Natural killer cell (primary cell): Measurements from ENCODE around the gene ACSL6. TPM values are rescaled to one million over a fixed set of nuclear protein-coding genes. Genes with fewer than 3 reads are reported as not detected.

ENCODE experiments used
- ATAC-seq, 3 donors: fragments of 150-1000 bp in 2 of 3; fragments of 200-7000 bp in 1 of 3; cut with Tn5 transposase; 1 replicate in 1 of 3; 2 replicates in 2 of 3; pipeline ENCODE4 v1.10.0; 2021; ENCODE audit warnings: mild to moderate bottlenecking in 2 of 3, moderate library complexity in 2 of 3
- DNase-seq, 2 donors: peaks; one replicate each; pipeline versions ENCODE4 v3.0.0 to v3.0.0-alpha.2; 2013 to 2021; ENCODE audit warnings: mixed read lengths in 1 of 2
- H3K27ac ChIP-seq: one replicate; pipeline ENCODE4 v1.5.1; 2013; ENCODE audit warnings: mild to moderate bottlenecking, low read length
- H3K27me3 ChIP-seq: one replicate; pipeline ENCODE4 v1.6.1; 2013; ENCODE audit warnings: low read length; ENCODE audit not compliant: control insufficient read depth, insufficient read depth
- H3K36me3 ChIP-seq: one replicate; pipeline ENCODE4 v1.6.1; 2013; ENCODE audit warnings: low read length; ENCODE audit not compliant: control insufficient read depth, insufficient read depth
- H3K4me1 ChIP-seq: one replicate; pipeline ENCODE4 v1.6.1; 2013; ENCODE audit warnings: low read length; ENCODE audit not compliant: control insufficient read depth, insufficient read depth
- H3K4me3 ChIP-seq: one replicate; pipeline ENCODE4 v1.5.1; 2013; ENCODE audit warnings: low read length
- H3K9me3 ChIP-seq: one replicate; pipeline ENCODE4 v1.6.1; 2013; ENCODE audit warnings: low read length; ENCODE audit not compliant: control insufficient read depth, insufficient read depth
- H3K27ac Mint-ChIP-seq, 2 donors: one replicate each; pipeline ENCODE4 v1.8.0; 2022; ENCODE audit warnings: mild to moderate bottlenecking in 2 of 2, mixed read lengths in 2 of 2, moderate library complexity in 1 of 2
- H3K27me3 Mint-ChIP-seq, 2 donors: one replicate each; pipeline ENCODE4 v1.8.0; 2022; ENCODE audit warnings: low read depth in 2 of 2, mixed read lengths in 2 of 2
- H3K36me3 Mint-ChIP-seq: one replicate; pipeline ENCODE4 v1.8.0; 2022; ENCODE audit warnings: mixed read lengths
- H3K4me1 Mint-ChIP-seq, 2 donors: one replicate each; pipeline ENCODE4 v1.8.0; 2022; ENCODE audit warnings: mixed read lengths in 2 of 2
- H3K4me3 Mint-ChIP-seq: one replicate; pipeline ENCODE4 v1.8.0; 2022; ENCODE audit warnings: mild to moderate bottlenecking, moderate library complexity, mixed read lengths
- H3K9me3 Mint-ChIP-seq, 2 donors: one replicate each; pipeline ENCODE4 v1.8.0; 2022; ENCODE audit warnings: mixed read lengths in 2 of 2
- WGBS: methylation state at CpG from one replicate; pipeline ENCODE4 v1.1.7; 2013; ENCODE audit warnings: missing lambda C conversion rate; ENCODE audit not compliant: insufficient coverage; 5-methylcytosine and 5-hydroxymethylcytosine counted together
- intact Hi-C: fragments of 100-400 bp; cut with micrococcal nuclease; formaldehyde crosslinking; loops from one replicate; pipeline ENCODE4 v1.14.2; 2022
- total RNA-seq, 4 donors: library from RNA; stranded (reverse); fragments of 120-200 nt in 1 of 4; gene quantifications; one replicate each; pipeline versions ENCODE4 v1.2.3 to v1.2.4, GENCODE V29; 2013 to 2022
- TF ChIP-seq, protein P1 (sequence below): fragments of 200-600 bp; IDR thresholded peaks from one replicate; pipeline ENCODE4 v1.8.0; 2022; ENCODE audit warnings: antibody characterized with exemption

ACSL6 gene
- total RNA-seq, 3 donors from 2014 or later (not counting 1 experiment from before 2014, with no cell fraction given): 2.1 to 2.2 (median 2.2) TPM

DNA sequence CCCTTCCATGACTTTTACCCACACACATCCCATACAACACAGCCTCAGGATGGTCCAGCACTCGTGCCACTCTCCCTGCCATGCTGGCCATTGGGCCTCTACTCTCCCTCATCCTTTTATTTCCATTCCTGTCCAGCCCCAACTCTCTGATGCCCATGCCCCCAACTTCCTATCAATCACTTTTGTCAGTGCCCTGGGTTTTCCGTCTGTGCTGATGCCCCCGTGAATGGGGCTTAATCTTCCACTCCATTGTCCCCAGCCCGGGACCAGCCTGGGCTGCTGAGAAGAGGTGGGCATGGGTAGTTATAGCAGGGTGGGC lies 12.6 kb upstream of the ACSL6 start:
- Mint-ChIP-seq H3K4me3 (no peak overlapping the region), H3K36me3 (no peaks in the 10 kb centered on the region), H3K4me1 (peaks cover 16 to 33% of the 10 kb centered on the region in 2 donors), H3K27me3 (no peaks in the 10 kb centered on the region), H3K27ac (no peak overlapping the region), H3K9me3 (no peaks in the 10 kb centered on the region)
- WGBS: 95% methylated on average over 4 of the region's 4 CpGs
- Histone ChIP-seq H3K27ac (no peak overlapping the region), H3K4me3 (no peak overlapping the region), H3K9me3 (no peaks in the 10 kb centered on the region), H3K36me3 (no peaks in the 10 kb centered on the region), H3K27me3 (no peaks in the 10 kb centered on the region), H3K4me1 (peaks cover 53% of the 10 kb centered on the region)
- no peak for ATAC-seq
- TF ChIP-seq, protein P1, sequence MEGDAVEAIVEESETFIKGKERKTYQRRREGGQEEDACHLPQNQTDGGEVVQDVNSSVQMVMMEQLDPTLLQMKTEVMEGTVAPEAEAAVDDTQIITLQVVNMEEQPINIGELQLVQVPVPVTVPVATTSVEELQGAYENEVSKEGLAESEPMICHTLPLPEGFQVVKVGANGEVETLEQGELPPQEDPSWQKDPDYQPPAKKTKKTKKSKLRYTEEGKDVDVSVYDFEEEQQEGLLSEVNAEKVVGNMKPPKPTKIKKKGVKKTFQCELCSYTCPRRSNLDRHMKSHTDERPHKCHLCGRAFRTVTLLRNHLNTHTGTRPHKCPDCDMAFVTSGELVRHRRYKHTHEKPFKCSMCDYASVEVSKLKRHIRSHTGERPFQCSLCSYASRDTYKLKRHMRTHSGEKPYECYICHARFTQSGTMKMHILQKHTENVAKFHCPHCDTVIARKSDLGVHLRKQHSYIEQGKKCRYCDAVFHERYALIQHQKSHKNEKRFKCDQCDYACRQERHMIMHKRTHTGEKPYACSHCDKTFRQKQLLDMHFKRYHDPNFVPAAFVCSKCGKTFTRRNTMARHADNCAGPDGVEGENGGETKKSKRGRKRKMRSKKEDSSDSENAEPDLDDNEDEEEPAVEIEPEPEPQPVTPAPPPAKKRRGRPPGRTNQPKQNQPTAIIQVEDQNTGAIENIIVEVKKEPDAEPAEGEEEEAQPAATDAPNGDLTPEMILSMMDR: no peak
- intact Hi-C loops: no loop called here
- DNase-seq: peak in 1 of 2 donors; percentile 7

DNA sequence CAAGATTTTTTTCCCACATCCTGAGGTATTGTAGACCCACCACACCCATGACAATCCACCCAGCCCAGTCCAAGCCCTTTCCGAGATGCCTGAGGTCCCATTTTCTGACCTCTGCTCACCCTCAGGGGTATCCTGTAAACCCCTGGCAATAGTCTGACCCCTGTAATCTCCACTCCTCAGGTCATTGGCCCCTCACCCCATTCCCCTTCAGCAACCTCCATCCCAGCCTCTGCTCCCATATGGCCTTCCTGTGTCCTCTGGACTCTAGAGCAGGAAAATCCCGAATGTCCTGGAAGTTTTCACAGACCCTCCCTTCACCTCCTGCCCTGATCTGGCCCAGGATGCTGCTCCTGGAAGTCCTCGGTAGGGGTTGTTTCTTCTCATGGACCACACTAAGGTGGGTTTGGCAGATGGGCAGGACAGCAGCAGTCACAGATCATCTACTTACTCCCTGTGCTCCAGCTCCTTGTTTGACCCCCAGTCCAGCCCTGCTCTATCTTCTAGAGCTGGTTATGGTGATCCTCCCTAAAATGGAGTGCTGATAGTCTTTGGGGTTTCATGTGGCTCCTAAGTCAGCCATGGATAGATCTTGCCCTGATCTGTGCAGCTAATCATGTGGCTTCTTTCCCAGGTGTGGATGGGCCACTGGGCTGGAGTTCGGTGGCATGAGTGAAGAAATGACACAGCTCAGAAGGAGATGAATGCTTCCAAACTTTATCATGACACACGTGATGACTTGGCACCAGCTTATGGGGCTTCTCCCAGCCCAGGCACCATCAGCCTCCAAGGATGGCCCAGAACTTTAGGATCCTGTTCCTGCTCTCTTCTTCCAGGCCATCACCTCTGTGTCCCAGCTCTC lies 12.0 kb upstream of the ACSL6 start:
- ATAC-seq (no peak), DNase-seq (peak; percentile 3 to 5)
- no peaks in the 10 kb centered on the region for H3K36me3 Mint-ChIP-seq
- peaks cover 18 to 32% of the 10 kb centered on the region in 2 donors for H3K4me1 Mint-ChIP-seq
- H3K27me3 ChIP-seq: no peaks in the 10 kb centered on the region
- no peak overlapping the region for H3K4me3 ChIP-seq
- intact Hi-C loops: no loop called here
- H3K36me3 ChIP-seq: no peaks in the 10 kb centered on the region
- H3K4me1 ChIP-seq: peaks cover 58% of the 10 kb centered on the region
- WGBS: 84% methylated on average over 5 of the region's 5 CpGs
- TF ChIP-seq, protein P1: no peak
- no peaks in the 10 kb centered on the region for H3K9me3 ChIP-seq
- H3K9me3 Mint-ChIP-seq: no peaks in the 10 kb centered on the region
- no peaks in the 10 kb centered on the region for H3K27me3 Mint-ChIP-seq
- H3K27ac Mint-ChIP-seq: peak overlapping the region in 1 of 2 donors; percentile 15
- H3K4me3 Mint-ChIP-seq: no peak overlapping the region
- no peak overlapping the region for H3K27ac ChIP-seq

DNA sequence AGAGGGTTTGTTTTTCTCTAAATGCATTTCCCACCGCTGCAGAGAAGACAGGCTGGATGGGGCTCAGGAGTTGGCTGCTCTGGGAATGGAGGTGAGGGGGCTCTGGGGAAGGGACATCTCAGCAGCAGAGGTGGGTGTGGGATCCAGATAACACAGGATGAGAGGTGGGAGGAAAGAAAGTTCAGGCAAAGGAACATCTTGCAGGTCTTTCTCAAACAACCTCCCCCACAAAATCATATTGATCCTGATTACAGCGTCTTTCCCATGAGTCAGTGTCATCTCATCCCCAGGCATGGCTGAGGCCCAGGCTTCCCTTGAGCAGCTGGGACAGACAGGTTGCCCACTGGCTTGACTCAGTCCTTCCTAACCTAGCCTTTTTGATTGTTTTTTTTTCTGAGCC lies 11.3 kb upstream of the ACSL6 start:
- Mint-ChIP-seq H3K27ac (peak overlapping the region; percentile 15 to 46), H3K9me3 (no peaks in the 10 kb centered on the region), H3K4me3 (no peak overlapping the region), H3K36me3 (no peaks in the 10 kb centered on the region), H3K4me1 (peaks cover 22 to 28% of the 10 kb centered on the region in 2 donors), H3K27me3 (peaks cover 0 to 4% of the 10 kb centered on the region in 2 donors)
- TF ChIP-seq, protein P1: no peak
- Histone ChIP-seq H3K9me3 (no peaks in the 10 kb centered on the region), H3K4me1 (peaks cover 58% of the 10 kb centered on the region), H3K4me3 (no peak overlapping the region), H3K36me3 (no peaks in the 10 kb centered on the region), H3K27ac (no peak overlapping the region), H3K27me3 (no peaks in the 10 kb centered on the region)
- 94% methylated on average over 2 of the region's 2 CpGs for WGBS
- no peak for DNase-seq
- intact Hi-C loops: no loop called here
- no peak for ATAC-seq
